PFSK-1 (cell line): ENCODE results near the gene TEX14.

Source experiments
- FOXP2 ChIP-seq: optimal IDR thresholded peaks from 2 replicates; pipeline ENCODE3; 2011; ENCODE audit warnings: borderline replicate concordance, control low read depth, inconsistent platforms; ENCODE audit not compliant: insufficient read depth; ENCODE audit errors: extremely low read length, extremely low read depth
- POLR2AphosphoS5 ChIP-seq: IDR thresholded peaks from 2 replicates; pipeline ENCODE4 v1.6.1; 2012; ENCODE audit warnings: low read depth, mild to moderate bottlenecking, control low read depth, low read length, moderate library complexity
- REST ChIP-seq, 2 experiments: IDR thresholded peaks; 2 replicates each; pipeline versions ENCODE4 v1.6.1 to v1.8.0; 2011 to 2012; ENCODE audit warnings: low read depth in 2 of 2, low read length in 2 of 2, control low read depth in 1 of 2, inconsistent platforms in 1 of 2, mild to moderate bottlenecking in 1 of 2, moderate library complexity in 1 of 2; ENCODE audit not compliant: insufficient read depth in 1 of 2
- SIN3A ChIP-seq: IDR thresholded peaks from 2 replicates; pipeline ENCODE4 v1.6.1; 2012; ENCODE audit warnings: mild to moderate bottlenecking, low read length, moderate library complexity, borderline replicate concordance; ENCODE audit not compliant: insufficient read depth
- TAF1 ChIP-seq: IDR thresholded peaks from 2 replicates; pipeline ENCODE4 v1.6.1; 2012; ENCODE audit warnings: low read length, control low read depth, borderline replicate concordance; ENCODE audit not compliant: insufficient read depth

- TF ChIP-seq POLR2AphosphoS5 (no peak), SIN3A (no peak), TAF1 (no peak), REST (IDR thresholded peaks at IDR 0.05; ENCODE audit: insufficient read depth in 1 of 2, low read depth in 2 of 2, low read length in 2 of 2) (no peak), FOXP2 (no peak)
Observed at GRCh38 chr17:58730937-58731336, 39.1 kb upstream of the TEX14 start.
